ENCODE measurements around the gene KCNH8.

The KCNH8 gene

DNA sequence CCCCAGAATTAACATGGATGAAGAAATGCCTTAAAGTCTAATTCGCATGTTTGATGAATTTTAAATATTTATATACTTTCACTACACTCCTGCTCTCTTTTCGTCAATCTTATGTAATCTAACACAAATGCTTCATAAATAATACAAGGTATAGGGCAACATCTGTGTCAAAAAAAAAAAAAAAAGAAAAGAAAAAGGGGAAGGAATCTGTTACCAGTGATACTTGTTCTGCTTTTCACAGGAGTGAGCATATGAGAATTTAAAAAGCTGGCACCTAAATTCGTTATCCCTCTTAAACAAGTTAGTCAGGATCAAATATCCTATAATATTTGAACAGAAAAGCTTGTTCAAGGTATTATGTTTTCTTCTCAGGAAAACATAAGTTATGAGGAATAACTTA, 243.8 kb downstream of the KCNH8 start:
- DNase-seq, result no peak

DNA sequence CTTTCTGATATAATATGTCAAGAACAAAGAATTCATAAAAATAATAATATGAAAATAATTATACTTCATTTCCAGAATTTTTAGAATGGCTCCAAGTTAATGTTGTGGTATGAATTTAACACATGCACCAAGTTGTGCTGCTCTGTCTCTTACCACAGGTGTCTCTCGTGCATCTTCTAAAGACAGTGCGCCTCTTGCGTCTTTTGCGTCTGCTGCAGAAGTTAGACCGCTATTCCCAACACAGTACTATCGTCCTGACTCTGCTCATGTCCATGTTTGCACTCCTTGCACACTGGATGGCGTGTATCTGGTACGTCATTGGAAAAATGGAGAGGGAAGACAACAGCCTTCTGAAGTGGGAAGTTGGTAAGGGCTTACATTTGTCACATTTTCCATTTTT, 246.6 kb downstream of the KCNH8 start:
- no peak for DNase-seq

DNA sequence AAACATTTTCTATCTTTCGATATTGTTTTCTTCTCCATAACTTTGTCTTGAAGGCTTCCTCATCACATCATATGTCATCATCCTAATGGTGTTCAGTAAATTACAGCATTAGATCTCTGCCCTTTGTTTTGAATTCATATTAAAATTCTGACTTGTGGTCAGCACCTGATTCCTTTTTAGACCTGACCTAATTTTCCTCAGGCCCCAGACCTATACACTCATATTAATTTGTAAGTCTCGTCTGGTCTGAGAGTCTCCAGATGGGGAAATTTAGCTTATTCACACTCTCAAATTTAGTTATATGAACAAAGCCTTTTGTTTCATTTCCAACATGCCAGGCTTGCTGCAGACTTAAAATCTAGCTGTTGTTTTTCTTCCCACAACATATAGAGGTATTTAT, 248.4 kb downstream of the KCNH8 start:
- DNase-seq, result no peak

DNA sequence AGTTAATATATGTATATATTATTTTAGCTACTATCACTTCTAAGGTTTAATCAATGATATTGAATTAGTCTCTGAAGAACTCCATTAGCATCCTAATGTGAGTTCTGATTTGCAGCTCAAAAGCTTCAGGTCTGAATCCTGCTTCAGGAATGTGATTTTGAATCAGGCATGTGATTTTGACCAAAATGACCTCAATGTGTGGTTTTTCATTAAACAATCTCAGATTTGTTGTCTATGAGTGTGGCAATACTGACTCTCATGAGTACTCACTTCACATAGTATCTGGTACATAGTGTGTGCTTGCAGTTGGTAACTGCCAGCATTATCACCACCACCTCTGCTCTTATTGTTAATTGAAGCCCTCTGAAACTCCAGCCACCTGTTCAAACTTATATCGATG, 251.0 kb downstream of the KCNH8 start:
- no peak for DNase-seq

DNA sequence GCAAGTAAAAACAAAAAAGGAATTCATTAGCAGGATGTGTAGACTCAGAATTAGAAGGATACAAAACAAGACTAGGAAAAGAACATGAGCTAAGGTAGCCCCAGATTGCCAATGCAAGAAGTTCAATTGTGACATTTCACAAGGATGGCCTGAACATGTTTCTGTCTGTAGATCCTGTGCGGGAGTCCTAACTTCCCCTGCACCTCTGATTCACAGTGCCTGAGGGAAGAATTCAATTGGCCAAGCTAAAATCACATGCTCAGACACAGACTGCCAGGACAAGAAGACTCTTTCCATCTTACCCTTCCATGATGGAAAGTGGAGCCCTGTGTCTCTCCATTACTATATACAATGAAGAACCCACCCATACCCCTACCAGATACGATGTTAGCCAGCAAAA, 251.5 kb downstream of the KCNH8 start:
- DNase-seq, result no peak

DNA sequence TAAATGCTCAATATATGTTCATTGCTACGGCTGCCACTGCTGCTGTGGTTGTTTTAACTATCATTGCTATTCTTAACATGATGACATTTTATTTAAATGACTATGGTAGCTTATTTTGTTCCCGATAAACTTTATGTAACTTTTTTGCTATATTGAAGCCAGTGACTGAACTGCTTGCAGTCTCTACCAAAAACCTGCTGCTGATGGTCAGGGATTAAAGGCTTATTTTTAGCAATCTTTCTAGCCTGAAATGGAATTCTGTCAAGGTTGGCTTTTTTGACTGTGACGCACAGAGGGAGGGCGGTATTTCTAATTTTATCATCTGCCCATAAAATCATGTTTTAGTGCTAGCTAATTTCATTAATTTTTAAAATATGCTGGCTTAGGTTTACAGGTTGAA, 271.8 kb downstream of the KCNH8 start:
- DNase-seq, result no peak

DNA sequence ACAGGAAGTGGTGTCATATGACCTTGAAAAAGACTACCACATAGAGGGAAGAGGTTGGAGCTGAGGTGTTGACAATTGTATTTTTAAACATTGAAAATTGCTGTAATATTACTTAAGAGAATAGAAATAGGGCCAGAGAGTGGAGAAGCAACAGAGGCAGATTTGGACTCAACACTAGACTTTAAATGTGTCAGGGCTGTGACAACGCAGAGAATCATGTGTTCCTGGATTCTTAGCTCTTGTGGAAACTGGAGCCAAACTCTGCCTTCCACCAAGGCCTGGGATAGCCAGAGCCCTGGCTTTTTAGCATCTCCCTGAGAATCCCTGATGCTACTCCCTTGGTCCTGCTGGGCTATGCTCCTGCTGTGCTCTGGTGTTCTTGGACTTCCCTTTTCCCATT, 277.5 kb downstream of the KCNH8 start:
- no peak for DNase-seq

DNA sequence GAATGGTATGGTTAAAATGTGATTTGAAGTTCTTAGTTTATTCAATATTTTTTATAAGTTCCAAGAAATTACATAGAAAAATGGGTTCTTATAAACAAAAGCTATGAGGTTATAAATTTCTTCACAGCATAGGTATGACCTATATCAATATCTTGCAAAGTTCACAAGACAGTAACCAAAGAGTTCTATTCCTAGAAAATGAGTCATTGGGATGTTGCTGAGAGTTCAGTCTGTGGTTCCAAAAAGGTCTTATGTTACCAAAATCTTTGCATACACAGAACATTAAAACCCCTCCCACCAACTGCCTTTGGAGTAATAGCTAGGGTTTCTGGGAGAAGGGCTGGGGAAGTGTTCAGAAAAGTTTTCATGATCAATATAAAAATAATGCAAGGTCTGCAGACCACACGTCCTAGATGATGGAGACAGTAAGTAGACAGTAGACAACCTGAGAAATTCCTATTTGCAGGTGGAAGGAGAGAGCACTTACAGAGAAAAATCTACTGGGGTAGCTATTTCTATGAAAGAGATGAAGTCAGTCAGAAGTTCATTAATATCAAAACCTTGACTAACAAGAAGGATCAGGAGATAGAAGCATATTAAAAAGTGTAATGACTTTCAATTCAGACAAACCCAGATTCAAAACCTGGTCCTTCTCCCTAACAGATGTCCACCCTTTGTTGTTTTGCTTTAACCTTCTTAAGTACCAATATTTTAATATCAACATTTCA, 279.3 kb downstream of the KCNH8 start:
- no peak for DNase-seq

DNA sequence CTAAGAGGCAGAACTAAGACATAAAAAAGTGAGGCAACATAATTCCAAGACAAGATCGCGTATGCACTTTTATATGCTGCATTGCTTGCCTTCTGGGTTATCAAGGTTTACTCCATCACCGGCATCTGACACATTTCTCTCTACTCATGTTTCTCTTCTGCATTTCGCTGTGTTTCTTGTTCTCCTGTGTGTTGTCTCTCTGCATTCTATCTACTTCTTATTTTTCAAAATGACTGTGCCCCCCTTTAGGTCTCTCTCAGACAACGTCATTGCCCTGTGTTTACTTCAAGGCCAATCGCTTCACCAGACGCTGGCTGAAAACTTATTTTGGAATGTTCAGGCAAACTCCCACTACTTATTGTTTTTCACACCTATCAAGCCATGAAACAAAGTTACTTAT, 280.4 kb downstream of the KCNH8 start:
- DNase-seq, result no peak

DNA sequence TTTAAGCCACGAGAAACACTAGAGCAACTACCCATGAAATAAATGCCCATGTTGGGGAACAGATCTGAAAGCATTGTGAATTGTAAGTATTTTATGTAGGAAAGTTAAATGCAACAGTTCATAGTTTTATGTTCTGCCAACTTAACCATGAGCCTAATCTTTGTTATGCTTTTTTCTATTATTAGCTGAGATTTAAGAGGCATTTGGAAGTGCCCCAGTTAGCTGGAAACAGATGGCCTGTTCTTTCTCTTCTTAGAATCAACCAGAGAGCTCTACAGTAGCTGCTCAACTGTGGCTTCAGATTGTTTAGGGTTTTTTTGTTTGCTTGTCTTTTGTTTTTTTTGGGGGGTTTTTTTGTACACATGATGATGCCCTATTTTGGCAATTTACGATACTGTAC, 284.4 kb downstream of the KCNH8 start:
- no peak for DNase-seq

DNA sequence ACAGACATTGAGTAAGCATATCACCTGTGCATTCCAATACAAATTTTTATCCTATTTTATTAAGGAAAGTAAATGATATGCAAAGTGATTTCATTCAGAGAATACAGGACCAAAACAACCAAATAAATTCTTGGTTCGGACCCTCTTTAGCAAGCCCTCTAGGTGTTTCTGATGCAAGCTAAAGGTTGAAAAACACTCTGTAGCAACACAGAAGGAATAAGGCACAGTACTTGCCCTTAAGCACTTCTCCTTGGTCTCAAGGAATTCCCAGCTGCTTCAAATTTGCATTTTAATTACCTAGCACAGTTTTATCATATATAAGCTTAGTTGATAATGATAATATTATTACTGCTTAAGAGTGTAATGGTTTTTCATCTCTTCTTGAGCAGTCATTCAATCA, 288.4 kb downstream of the KCNH8 start:
- no peak for DNase-seq

DNA sequence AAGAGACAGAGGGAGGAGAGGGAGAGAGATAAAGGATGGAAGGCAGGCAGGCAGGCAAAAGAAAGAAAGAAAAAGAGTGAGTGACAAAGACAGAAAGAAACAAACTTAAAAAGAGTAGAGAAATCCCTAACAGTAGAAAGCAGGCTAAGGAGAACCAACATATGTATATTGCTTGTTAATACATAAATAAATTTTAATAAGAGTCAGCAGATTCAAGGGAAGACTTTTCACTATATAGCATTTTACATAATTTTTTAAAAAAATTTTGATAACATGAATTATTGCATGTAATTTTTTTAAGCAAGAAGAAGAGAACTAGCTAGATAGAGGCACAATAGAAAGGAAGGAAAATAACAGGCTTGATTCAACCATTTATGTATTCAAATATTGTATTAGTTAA, 291.6 kb downstream of the KCNH8 start:
- no peak for DNase-seq

DNA sequence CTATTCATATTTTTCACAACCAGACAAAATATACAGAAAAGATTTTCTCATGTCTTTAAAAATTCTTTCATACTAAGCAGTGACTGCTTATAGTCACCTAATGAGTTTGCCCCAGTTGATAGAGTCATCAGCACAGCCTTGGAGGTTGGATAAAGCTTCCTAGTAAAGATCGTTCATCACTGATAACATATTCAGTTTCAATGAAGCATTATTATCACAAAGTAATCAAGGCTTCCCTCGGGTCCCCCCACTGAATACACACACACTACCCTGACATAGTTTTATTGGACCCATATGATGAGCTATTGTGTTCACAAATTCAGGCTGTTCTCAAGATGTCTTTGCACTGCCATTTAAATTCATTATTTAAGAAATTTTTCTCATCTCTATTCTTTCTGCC, 297.8 kb downstream of the KCNH8 start:
- DNase-seq, result no peak

DNA sequence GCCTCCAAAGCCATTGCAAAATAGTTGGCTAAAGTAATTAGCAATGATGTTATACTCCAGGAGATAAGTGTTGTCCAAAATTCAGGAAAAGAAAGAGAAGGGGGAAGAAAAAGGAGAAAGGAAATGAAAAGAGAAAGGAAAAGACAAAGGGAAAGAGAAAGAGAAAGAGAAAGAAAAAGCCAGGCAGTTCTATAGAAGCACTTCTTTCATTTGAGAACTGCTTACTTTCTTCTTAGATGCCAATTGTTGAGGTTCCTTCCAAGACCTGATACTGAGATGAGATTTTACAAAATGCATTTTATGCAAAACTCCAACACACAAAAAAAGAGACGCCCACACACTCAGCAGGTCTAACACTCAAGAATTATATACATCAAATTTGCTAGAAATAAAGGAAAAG, 298.4 kb downstream of the KCNH8 start:
- DNase-seq, result no peak

DNA sequence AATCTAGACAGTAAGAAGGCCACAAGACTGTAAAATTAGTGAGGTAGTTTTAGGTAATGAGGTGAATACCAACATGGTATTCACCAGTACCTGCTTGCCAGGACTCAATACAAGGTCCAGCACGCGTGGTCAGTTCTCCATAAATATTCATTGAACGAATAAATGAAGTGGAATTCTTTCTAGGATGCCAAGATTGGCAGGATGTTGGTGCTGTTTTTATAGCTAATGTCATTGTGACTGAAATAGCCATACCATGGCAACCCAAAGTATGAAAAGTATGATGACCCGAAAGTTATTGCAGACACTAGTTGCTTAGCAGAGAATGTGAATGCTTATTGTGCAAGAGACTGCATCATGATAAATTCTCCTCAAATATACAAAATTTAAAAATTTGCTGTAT, 307.2 kb downstream of the KCNH8 start:
- no peak for DNase-seq

DNA sequence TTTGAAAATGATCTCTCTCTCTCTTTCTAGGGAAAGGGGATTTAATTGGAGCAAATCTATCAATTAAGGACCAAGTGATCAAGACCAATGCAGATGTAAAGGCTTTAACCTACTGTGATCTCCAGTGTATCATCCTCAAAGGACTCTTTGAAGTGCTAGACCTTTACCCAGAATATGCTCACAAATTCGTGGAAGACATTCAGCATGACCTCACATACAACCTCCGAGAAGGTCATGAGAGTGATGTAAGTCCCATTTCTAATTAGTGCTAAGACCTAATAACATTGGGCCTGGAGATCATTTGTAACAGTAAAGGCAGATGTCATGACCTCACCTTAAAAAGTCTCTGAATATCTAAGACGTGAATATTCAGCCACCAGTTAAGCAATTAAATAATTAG, 308.4 kb downstream of the KCNH8 start:
- DNase-seq, result no peak

DNA sequence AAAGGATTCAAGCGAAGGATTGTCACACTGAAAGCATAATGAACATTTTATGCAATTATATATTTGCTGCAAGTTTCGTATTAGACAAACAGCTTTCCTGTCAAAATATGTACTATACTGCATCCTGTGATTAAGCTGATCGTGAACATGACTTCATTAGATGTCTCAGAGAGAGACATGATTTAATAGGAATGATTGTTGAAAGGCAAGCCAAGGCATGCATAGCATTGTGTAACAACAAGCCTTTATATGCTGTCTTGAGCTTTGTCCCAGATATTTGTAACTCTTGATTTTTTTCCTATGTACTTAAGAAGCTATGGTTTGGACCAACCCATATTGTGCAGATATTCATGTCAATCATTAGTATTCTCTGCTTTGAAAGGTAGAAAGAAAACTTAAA, 309.1 kb downstream of the KCNH8 start:
- DNase-seq, result no peak

DNA sequence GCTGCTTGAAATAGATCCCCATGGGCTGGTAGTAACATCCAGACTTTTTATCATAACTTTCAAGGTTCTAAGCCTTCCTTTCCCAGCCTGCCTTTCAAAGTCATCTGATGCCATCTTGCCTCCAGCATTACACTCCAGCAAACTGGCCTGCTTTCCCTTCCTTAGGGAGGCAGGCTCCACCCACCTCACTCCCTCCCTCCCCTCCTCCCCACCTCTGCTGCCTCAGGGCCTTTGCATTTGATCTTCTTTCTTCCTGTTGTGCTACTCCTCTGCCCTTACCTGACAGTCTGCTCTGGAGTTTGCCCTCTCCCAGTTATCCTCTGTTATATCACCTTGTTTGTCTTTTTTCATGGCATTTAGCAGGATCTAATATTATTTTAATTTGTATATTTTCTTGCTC, 319.5 kb downstream of the KCNH8 start:
- DNase-seq, result no peak

DNA sequence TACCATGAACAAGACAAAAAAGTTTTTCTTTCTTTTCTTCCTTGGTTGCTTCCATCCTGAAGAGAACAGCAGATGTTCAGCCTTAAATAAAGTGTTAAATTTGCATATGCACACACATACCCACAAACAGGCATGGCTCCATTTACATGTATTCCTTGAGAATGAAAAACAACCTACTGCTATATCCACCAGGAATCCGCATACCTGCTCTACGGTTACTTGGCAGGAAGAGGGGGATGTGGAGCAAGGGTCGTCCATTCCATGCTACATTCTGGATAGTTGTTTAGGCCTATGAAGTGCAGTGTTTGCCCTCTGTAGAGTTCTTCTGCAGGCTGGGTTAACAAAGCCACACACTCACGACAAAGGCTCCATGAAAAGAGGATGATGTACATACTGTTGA, 322.8 kb downstream of the KCNH8 start:
- DNase-seq, result no peak

DNA sequence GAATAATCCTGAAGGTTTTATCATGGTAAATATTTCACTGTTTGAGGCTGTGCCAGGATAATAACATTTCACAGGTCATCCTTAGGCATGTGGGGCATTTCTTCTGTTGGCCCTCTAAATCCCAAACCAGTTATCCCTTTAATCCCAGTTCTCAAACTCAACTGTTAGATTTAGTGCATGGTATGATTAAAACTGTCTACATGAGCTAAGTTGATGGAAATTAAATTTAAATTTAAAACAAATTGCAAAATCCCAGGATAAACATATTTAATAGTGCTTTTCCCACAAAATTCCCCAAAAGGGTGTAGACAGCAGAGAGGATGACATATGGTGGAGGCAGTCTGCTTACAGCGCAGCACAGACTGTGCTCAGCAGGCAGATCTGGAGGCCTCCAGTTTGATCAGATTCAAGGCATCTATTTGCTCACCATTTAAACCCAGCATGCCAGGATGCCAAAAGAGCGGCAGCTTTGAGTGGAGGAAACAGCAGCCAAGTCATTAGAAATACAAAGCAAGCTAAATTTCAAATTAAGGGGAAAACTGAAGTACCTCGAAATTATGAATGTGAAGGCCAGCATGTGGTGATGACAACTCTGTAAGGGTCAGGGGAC, 325.8 kb downstream of the KCNH8 start:
- no peak for DNase-seq

DNA sequence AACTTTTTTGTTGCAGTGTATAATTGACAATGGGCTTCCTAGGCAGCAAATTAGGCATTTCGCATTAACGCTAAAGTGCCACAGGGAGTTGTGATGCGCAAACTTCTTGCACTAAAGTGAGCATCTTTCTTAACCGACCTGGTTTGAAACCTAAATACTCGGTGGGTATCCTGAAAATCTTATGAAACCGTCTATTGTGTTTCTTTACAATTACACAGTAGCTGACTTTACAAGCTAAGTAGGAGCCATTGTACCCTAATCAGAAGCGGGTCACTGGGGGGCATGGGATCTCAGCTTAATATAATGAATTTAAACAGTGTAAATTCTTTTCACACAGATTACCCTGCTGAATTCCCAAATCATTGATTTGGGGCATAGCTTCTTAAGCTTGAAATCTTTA, 328.0 kb downstream of the KCNH8 start:
- no peak for DNase-seq

DNA sequence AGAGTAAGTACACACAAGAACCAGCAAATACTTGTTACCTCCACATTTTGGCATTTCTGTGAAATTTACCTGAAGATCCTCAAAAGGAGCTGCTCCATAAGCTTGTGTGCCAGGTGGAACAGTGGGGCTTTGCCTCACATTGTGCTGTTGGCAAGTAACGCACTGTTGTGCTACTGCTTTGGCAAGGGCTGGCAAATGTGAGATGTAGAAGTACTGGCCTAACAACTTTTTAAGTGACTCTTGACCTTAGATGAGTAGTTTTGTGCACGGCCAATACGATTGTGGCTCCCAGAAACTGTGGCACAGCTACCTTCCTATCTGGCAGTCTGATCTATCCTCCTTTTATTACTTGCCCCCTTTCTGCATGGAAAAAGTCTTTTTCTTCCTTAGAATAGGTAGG, 337.0 kb downstream of the KCNH8 start:
- no peak for DNase-seq

DNA sequence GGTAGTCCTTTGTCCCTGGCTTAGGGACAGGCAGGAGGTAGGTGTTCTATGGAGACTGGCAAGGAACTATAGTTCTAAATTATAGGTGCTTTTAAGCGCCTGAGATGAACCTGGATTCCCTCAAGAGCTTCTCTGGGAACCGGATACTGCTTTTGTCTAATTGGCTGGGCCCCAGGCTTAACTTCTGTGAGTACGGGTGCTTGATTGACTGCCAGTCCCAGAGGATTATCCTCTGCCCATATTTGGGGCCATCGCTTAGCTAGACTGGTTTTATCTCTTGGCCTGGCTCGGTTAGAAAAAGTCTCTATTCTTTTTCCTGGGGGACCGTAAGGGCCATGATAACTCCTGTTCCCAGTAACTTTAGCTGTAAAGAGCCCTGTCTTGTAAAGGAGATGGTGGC, 339.1 kb downstream of the KCNH8 start:
- DNase-seq, result no peak

DNA sequence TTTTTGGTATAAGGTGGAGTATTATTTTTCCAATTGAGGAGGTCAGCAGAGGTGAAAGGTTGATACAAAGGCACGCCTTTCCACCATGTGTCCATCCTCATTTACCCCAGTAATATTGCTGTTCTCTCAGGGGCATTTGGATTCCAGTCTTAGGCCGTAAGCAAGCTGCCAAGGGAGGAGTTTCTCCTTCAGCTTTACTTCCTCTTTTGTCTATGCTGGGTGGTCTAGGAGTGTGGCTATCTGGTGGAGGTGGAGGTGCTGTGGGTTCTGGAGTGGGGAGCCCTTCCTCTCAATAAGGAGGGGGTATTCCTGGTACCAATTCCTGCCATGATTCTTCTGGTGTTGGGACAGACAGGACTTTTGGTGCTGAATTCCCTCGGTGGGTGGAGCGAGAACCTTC, 340.6 kb downstream of the KCNH8 start:
- DNase-seq, result no peak

DNA sequence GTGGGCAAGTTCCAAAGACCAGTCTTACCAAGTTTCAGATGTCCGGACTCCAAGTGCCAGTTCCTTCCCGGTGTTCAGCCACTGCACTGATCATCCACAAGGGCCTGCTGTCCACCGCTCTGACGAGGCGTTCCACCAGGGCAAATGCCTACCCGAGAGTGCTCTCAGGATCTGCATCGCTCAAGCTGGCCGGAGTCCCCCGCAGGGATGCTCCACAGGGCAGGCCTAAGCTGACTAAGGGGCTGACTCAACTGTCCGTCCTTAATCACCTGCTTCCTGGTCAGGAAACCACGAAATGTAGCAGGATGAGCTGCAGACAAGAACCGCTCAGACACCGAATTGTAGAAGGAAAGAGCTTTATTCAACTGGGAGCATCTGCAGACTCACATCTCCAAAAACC, 341.6 kb downstream of the KCNH8 start:
- no peak for DNase-seq
